ENCODE data around the gene GKN2.

GRCh38 chr2:68934021-68934420, 18.7 kb downstream of the GKN2 start:
- TF ChIP-seq, protein P1, sequence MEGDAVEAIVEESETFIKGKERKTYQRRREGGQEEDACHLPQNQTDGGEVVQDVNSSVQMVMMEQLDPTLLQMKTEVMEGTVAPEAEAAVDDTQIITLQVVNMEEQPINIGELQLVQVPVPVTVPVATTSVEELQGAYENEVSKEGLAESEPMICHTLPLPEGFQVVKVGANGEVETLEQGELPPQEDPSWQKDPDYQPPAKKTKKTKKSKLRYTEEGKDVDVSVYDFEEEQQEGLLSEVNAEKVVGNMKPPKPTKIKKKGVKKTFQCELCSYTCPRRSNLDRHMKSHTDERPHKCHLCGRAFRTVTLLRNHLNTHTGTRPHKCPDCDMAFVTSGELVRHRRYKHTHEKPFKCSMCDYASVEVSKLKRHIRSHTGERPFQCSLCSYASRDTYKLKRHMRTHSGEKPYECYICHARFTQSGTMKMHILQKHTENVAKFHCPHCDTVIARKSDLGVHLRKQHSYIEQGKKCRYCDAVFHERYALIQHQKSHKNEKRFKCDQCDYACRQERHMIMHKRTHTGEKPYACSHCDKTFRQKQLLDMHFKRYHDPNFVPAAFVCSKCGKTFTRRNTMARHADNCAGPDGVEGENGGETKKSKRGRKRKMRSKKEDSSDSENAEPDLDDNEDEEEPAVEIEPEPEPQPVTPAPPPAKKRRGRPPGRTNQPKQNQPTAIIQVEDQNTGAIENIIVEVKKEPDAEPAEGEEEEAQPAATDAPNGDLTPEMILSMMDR (IDR thresholded peaks at IDR 0.05): no peak
- no peak for TF ChIP-seq EP300 (IDR thresholded peaks at IDR 0.05)
- no peak for TF ChIP-seq POLR2A (IDR thresholded peaks at IDR 0.05)
- TF ChIP-seq POLR2AphosphoS5 (IDR thresholded peaks at IDR 0.05): no peak
